Caco-2 (cell line): ENCODE results near the gene CORIN. TPM values are rescaled to one million over a fixed set of nuclear protein-coding genes. Genes with fewer than 3 reads are reported as not detected.

Source experiments
- BruUV-seq: library from RNA; stranded (reverse); fragments of 400-500 nt; replicated peaks from 2 replicates; lab custom pipeline; 2021; lab: Mats Ljungman, UMichigan
- CTCF ChIA-PET: fragments of 300-600 bp; sonication (Branson Sonifier 250); formaldehyde crosslinking; loops from one replicate; lab custom pipeline; 2022; ENCODE audit warnings: antibody characterized with exemption; lab: Charles Lee
- POLR2A ChIA-PET: fragments of 300-600 bp; sonication (Branson Sonifier 250); formaldehyde crosslinking; loops from one replicate; lab custom pipeline; 2022; ENCODE audit warnings: antibody characterized with exemption; lab: Charles Lee
- DNase-seq, 2 experiments: peaks; one replicate each; pipeline versions ENCODE4 v3.0.0 to v3.0.0-alpha.2; 2020 to 2022
- H3K27me3 ChIP-seq: replicated peaks from 2 replicates; pipeline ENCODE4 v1.6.0; 2011; ENCODE audit warnings: low read length; ENCODE audit not compliant: control insufficient read depth, insufficient read depth
- H3K36me3 ChIP-seq: 2 replicates; pipeline ENCODE4 v1.5.1; 2011; ENCODE audit warnings: low read length; ENCODE audit not compliant: control insufficient read depth, insufficient read depth
- H3K4me1 ChIP-seq: fragments of 250-450 bp; sonication (Bioruptor Pico); 2 replicates; pipeline ENCODE4 v1.5.1; 2020; ENCODE audit warnings: mild to moderate bottlenecking
- H3K4me3 ChIP-seq: 2 replicates; pipeline ENCODE4 v1.5.1; 2011; ENCODE audit warnings: low read depth, mild to moderate bottlenecking, control low read depth, low read length
- H3K9me3 ChIP-seq: fragments of 250-450 bp; sonication (Bioruptor Pico); 2 replicates; pipeline ENCODE4 v1.5.1; 2020; ENCODE audit warnings: mild to moderate bottlenecking, moderate library complexity
- H3K27ac Mint-ChIP-seq: one replicate; pipeline ENCODE4 v1.8.0; 2022; ENCODE audit warnings: mixed read lengths; ENCODE audit not compliant: unreplicated experiment
- H3K27me3 Mint-ChIP-seq: one replicate; pipeline ENCODE4 v1.8.0; 2022; ENCODE audit warnings: mixed read lengths; ENCODE audit not compliant: insufficient read depth, unreplicated experiment
- H3K36me3 Mint-ChIP-seq: one replicate; pipeline ENCODE4 v1.8.0; 2022; ENCODE audit warnings: mild to moderate bottlenecking, mixed read lengths; ENCODE audit not compliant: insufficient read depth, unreplicated experiment
- H3K4me1 Mint-ChIP-seq: one replicate; pipeline ENCODE4 v1.8.0; 2022; ENCODE audit warnings: low read depth, mixed read lengths; ENCODE audit not compliant: unreplicated experiment
- H3K4me3 Mint-ChIP-seq: one replicate; pipeline ENCODE4 v1.8.0; 2022; ENCODE audit warnings: mild to moderate bottlenecking, moderate library complexity, mixed read lengths; ENCODE audit not compliant: unreplicated experiment
- H3K9me3 Mint-ChIP-seq: one replicate; pipeline ENCODE4 v1.8.0; 2022; ENCODE audit warnings: mixed read lengths; ENCODE audit not compliant: unreplicated experiment
- intact Hi-C: fragments of 100-400 bp; cut with micrococcal nuclease; formaldehyde crosslinking; loops from one replicate; pipeline ENCODE4 v1.10.0; 2022; ENCODE audit not compliant: unreplicated experiment
- total RNA-seq: library from RNA; stranded (reverse); gene quantifications from 2 replicates; pipeline ENCODE4 v1.2.3, GENCODE V29; 2022
- TF ChIP-seq, protein P1 (sequence below), 2 experiments: fragments of 200-600 bp in 1 of 2; IDR thresholded peaks; 1 replicate in 1 of 2; 2 replicates in 1 of 2; pipeline versions ENCODE4 v1.5.1 to v1.8.0; 2011 to 2022; ENCODE audit warnings: antibody characterized with exemption in 1 of 2, control low read depth in 1 of 2, inconsistent platforms in 1 of 2, low read depth in 1 of 2, low read length in 1 of 2, mild to moderate bottlenecking in 1 of 2, moderate library complexity in 1 of 2; ENCODE audit not compliant: insufficient read depth in 1 of 2, severe bottlenecking in 1 of 2, unreplicated experiment in 1 of 2

The CORIN gene
- total RNA-seq, 1 experiment from 2014 or later = 0.27 TPM

DNA sequence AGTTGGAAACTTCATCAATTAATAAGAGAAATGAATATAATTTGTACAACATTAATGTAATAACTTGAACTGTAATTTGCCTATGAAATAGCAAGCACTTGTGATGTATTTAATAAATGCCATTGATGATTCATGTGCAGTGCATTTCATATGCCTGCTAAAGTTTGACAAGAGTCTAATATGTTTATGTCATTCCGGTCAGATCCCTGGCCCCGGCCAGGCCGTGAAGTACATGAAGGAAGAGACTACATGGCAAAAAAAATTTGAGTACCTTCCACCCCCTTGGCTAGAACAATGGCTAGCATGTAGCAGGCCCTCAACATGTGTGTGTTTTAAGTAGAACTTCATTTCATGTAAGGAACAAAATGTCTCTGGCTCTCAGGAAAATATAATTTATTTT lies 191.5 kb downstream of the CORIN start:
- ChIA-PET POLR2A (no interaction called here), CTCF (no interaction called here)
- Histone ChIP-seq H3K9me3 (no peaks in the 10 kb centered on the region), H3K4me3 (no peak overlapping the region), H3K4me1 (no peaks in the 10 kb centered on the region), H3K27me3 (no peaks in the 10 kb centered on the region), H3K36me3 (no peaks in the 10 kb centered on the region)
- H3K4me1 Mint-ChIP-seq = no peaks in the 10 kb centered on the region
- no peaks in the 10 kb centered on the region for H3K27me3 Mint-ChIP-seq
- H3K4me3 Mint-ChIP-seq = no peak overlapping the region
- no peaks in the 10 kb centered on the region for H3K9me3 Mint-ChIP-seq
- DNase-seq = no peak
- no TSS peak for BruUV-seq
- TF ChIP-seq, protein P1, sequence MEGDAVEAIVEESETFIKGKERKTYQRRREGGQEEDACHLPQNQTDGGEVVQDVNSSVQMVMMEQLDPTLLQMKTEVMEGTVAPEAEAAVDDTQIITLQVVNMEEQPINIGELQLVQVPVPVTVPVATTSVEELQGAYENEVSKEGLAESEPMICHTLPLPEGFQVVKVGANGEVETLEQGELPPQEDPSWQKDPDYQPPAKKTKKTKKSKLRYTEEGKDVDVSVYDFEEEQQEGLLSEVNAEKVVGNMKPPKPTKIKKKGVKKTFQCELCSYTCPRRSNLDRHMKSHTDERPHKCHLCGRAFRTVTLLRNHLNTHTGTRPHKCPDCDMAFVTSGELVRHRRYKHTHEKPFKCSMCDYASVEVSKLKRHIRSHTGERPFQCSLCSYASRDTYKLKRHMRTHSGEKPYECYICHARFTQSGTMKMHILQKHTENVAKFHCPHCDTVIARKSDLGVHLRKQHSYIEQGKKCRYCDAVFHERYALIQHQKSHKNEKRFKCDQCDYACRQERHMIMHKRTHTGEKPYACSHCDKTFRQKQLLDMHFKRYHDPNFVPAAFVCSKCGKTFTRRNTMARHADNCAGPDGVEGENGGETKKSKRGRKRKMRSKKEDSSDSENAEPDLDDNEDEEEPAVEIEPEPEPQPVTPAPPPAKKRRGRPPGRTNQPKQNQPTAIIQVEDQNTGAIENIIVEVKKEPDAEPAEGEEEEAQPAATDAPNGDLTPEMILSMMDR (IDR thresholded peaks at IDR 0.05; ENCODE audit: insufficient read depth in 1 of 2, low read depth in 1 of 2, low read length in 1 of 2, severe bottlenecking in 1 of 2, unreplicated experiment in 1 of 2) = no peak
- intact Hi-C loops = no loop called here
- H3K27ac Mint-ChIP-seq = no peak overlapping the region
- H3K36me3 Mint-ChIP-seq = no peaks in the 10 kb centered on the region

DNA sequence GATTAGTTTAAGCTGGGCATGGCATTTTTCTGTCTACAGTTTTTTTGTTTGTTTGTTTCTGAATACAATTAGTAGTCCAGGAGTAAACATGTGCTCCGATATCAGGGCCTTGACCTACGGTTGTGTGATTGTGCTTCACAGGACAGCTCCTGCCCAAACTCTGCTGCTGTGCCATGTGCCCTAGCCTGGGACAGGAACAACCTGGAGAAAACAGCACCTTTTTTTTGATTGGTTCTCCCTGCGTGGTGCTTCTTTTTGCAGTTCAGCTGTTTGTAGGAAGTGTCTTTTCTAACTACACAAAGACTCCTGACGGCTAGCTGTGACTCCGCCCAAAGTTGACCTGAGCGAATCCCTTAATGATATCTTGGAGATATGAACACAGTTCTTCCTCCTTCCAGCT lies 194.0 kb downstream of the CORIN start:
- H3K4me1 ChIP-seq = no peaks in the 10 kb centered on the region
- H3K4me1 Mint-ChIP-seq = no peaks in the 10 kb centered on the region
- ChIA-PET POLR2A (no interaction called here), CTCF (interaction anchor here (0.6 kb wide), 1 partner anchor 80 kb away, joined by 3 read pairs; no protein-coding TSS in a partner anchor)
- TF ChIP-seq, protein P1 (IDR thresholded peaks at IDR 0.05; ENCODE audit: insufficient read depth in 1 of 2, low read depth in 1 of 2, low read length in 1 of 2, severe bottlenecking in 1 of 2, unreplicated experiment in 1 of 2) = no peak
- no peaks in the 10 kb centered on the region for H3K9me3 ChIP-seq
- no peaks in the 10 kb centered on the region for H3K36me3 ChIP-seq
- H3K27ac Mint-ChIP-seq = no peak overlapping the region
- intact Hi-C loops = no loop called here
- H3K27me3 Mint-ChIP-seq = no peaks in the 10 kb centered on the region
- no peak for DNase-seq
- no peaks in the 10 kb centered on the region for H3K9me3 Mint-ChIP-seq
- H3K4me3 Mint-ChIP-seq = no peak overlapping the region
- no peak overlapping the region for H3K4me3 ChIP-seq
- H3K27me3 ChIP-seq = no peaks in the 10 kb centered on the region
- no TSS peak for BruUV-seq
- H3K36me3 Mint-ChIP-seq = no peaks in the 10 kb centered on the region

DNA sequence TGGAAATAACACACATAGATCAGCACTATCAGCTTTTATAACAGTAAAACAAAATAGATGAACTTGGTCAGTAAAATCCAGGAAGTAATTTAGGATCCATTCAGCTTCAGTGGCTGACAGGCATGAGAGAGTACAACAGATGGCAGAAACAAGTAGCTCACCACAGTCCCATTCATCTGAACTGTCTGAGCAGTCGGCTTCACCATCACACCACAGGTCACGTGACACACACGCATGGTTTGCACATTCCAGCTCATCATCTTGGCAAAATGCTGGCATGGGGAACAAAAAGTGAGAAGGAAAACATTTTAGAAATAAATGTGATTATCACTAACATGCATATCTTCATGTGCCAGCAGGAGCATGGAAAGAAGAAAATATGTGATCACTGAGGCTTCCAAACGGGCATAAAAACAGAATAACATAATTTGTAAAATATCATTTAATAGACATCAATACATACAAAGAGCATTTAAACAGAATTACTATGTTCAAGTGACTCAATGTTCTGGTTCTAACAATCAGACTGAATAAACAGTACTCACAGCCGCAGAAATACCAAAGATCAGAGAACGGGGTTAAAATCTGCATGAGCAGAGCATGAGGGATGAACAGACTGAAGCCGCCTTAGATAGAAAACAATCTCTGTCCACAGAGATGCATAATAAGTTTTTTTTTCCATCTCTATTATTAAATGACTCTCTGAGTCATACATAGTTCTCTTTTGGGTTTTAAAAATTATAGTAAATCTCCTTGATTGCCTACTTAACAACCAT lies 194.7 kb downstream of the CORIN start:
- intact Hi-C loops = no loop called here
- BruUV-seq = no TSS peak

More for the DNA sequence above, 194.7 kb downstream of the CORIN start:
- Mint-ChIP-seq H3K4me3 (no peak overlapping the region), H3K27me3 (no peaks in the 10 kb centered on the region), H3K27ac (no peak overlapping the region), H3K36me3 (no peaks in the 10 kb centered on the region), H3K4me1 (no peaks in the 10 kb centered on the region), H3K9me3 (no peaks in the 10 kb centered on the region)
- TF ChIP-seq, protein P1 (IDR thresholded peaks at IDR 0.05; ENCODE audit: insufficient read depth in 1 of 2, low read depth in 1 of 2, low read length in 1 of 2, severe bottlenecking in 1 of 2, unreplicated experiment in 1 of 2) = no peak
- Histone ChIP-seq H3K27me3 (no peaks in the 10 kb centered on the region), H3K36me3 (no peaks in the 10 kb centered on the region), H3K9me3 (no peaks in the 10 kb centered on the region), H3K4me1 (no peaks in the 10 kb centered on the region), H3K4me3 (no peak overlapping the region)
- CTCF ChIA-PET = interaction anchor here (0.6 kb wide), 1 partner anchor 79 kb away, joined by 3 read pairs; no protein-coding TSS in a partner anchor
- POLR2A ChIA-PET = no interaction called here
- no peak for DNase-seq
